Heart right ventricle (tissue), 16 donors: ENCODE data around the gene PLTP. TPM values are rescaled to one million over a fixed set of nuclear protein-coding genes. Genes with fewer than 3 reads are reported as not detected.

Experiments used
- ATAC-seq, 8 donors: fragments of 200-7000 bp; cut with Tn5 transposase; one replicate each; pipeline ENCODE4 v1.9.1; 2020; ENCODE audit warnings: mild to moderate bottlenecking in 8 of 8, moderate library complexity in 8 of 8, moderate number of reproducible peaks in 1 of 8
- DNase-seq, 2 donors: peaks; one replicate each; pipeline ENCODE4 v3.0.0-alpha.2; 2020
- H3K27ac ChIP-seq, 10 donors: fragments of 200-600 bp; sonication (generic) in 2 of 10; one replicate each; pipeline versions ENCODE4 v1.5.0 to v1.8.0; 2020 to 2022; ENCODE audit warnings: mild to moderate bottlenecking in 3 of 10
- H3K27me3 ChIP-seq, 7 donors: fragments of 200-600 bp; one replicate each; pipeline ENCODE4 v1.8.0; 2021 to 2022; ENCODE audit warnings: mild to moderate bottlenecking in 2 of 7
- H3K36me3 ChIP-seq, 9 donors: fragments of 200-600 bp; sonication (generic) in 1 of 9; one replicate each; pipeline versions ENCODE4 v1.5.0 to v1.8.0; 2020 to 2022; ENCODE audit warnings: mild to moderate bottlenecking in 2 of 9
- H3K4me1 ChIP-seq, 9 donors: fragments of 200-600 bp; sonication (generic) in 1 of 9; one replicate each; pipeline versions ENCODE4 v1.5.0 to v1.8.0; 2020 to 2022; ENCODE audit warnings: mild to moderate bottlenecking in 4 of 9
- H3K4me3 ChIP-seq, 10 donors: fragments of 200-600 bp; sonication (generic) in 2 of 10; one replicate each; pipeline versions ENCODE4 v1.5.0 to v1.8.0; 2020 to 2022; ENCODE audit warnings: mild to moderate bottlenecking in 7 of 10, moderate library complexity in 2 of 10
- H3K9me3 ChIP-seq, 11 donors: fragments of 200-600 bp in 10 of 11; sonication (generic) in 2 of 11; one replicate each; pipeline versions ENCODE4 v1.5.0 to v1.8.0; 2013 to 2022; ENCODE audit warnings: mild to moderate bottlenecking in 2 of 11, control low read depth in 1 of 11, moderate library complexity in 1 of 11
- WGBS, 2 donors: extraction: QIAGEN DNeasy Blood & Tissue Kit; methylation state at CpG; one replicate each; pipeline ENCODE4 v1.1.7; 2013; ENCODE audit warnings: inconsistent platforms in 1 of 2; 5-methylcytosine and 5-hydroxymethylcytosine counted together
- intact Hi-C, 10 donors: fragments of 100-400 bp; cut with DNase I; formaldehyde crosslinking; loops; one replicate each; pipeline versions ENCODE4 v1.11.1 to v1.14.2; 2022
- polyA plus RNA-seq, 2 donors: library from polyadenylated mRNA; stranded (reverse); fragments of 200-250 nt; gene quantifications; one replicate each; pipeline ENCODE4 v1.2.3, GENCODE V29; 2013
- total RNA-seq, 10 donors: library from RNA; stranded (reverse); fragmentation: NEBNext Ultra II Directional in 3 of 10; extraction: Animal tissue kit (Norgen Biotek cat#: 25700) in 3 of 10; gene quantifications; one replicate each; pipeline versions ENCODE4 v1.2.1 to v1.2.4, GENCODE V29; 2021 to 2023
- TF ChIP-seq, protein P1 (sequence below), 9 donors: fragments of 200-600 bp; sonication (generic) in 2 of 9; IDR thresholded peaks; one replicate each; pipeline versions ENCODE4 v1.5.0 to v1.8.0; 2021 to 2022; ENCODE audit warnings: antibody characterized with exemption in 9 of 9, mild to moderate bottlenecking in 5 of 9, moderate library complexity in 1 of 9
- donor health status: Arrhythmogenic right ventricular cardiomyopathy.
- donor health status: ischemic (EF 13 %, LVEDD 7.1; RV severe dilation, severe dysfunction).
- donor health status: healthy with polysubstance abuse.
- donor health status: DM: no; HTN: yes; CAD: no.
- donor health status: DM: no; HTN: no; CAD: no.
- donor health status: ischemic (EF 25% LVEDD 6.9; RV normal size, moderate dysfunction).
- donor health status: ischemic (EF 25% LVEDD 5.7; RV mildly dilated, moderate dysfunction).
- donor health status: healthy.
- donor health status: DM: yes; HTN: yes; CAD: no.
- donor health status: Ischemic cardiomyopathy.
- donor health status: ischemic (EF 35%, LVEDD 5.7; RV mildly dilated, moderate dysfunction).
- donor health status: nonischemic (EF 11% LVEDD 7.7; RV severe dilation, severe dysfunction).
- donor health status: DM: yes; HTN: yes; CAD: no.
- donor health status: PGD.
- donor health status: ischemic (EF 29% LVEDD 5.4; RV normal size, mild dysfunction).
- donor health status: nonischemic (EF 23%, LVEDD 6.1; RV moderate dilation, normal function).

PLTP gene
- total and polyA plus RNA-seq, 12 donors = 10.7 to 230 (median 40.4) TPM

DNA sequence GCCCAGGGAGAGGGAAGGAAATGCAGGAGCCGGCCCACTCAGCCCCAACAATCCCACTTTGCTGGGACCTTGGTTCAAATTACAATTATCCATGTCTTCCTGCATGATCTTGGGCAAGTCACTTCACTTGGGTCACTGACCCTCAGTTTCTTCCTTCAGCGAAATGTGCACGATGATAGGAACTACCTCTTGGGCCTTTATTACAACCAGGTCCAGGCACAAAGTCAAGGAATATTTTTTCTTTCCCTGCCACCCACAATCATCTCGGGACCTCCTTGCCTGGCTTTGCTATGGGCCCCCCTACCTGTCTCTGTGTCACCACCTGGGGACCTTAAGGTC lies 358 bp upstream of the PLTP start:
- DNase-seq (no peak), ATAC-seq (no peak)
- Histone ChIP-seq H3K9me3 (no peaks in the 10 kb centered on the region), H3K4me1 (peaks cover 6 to 65% (median 29%) of the 10 kb centered on the region in 9 donors), H3K27ac (peak overlapping the region in 8 of 10 donors; percentile 78 to 84 (median 80)), H3K4me3 (peak overlapping the region; percentile 33 to 64 (median 58)), H3K36me3 (peaks cover 0 to 24% (median 0%) of the 10 kb centered on the region in 9 donors), H3K27me3 (peaks cover 0 to 11% (median 0%) of the 10 kb centered on the region in 7 donors)
- intact Hi-C loops = no loop called here
- TF ChIP-seq, protein P1, sequence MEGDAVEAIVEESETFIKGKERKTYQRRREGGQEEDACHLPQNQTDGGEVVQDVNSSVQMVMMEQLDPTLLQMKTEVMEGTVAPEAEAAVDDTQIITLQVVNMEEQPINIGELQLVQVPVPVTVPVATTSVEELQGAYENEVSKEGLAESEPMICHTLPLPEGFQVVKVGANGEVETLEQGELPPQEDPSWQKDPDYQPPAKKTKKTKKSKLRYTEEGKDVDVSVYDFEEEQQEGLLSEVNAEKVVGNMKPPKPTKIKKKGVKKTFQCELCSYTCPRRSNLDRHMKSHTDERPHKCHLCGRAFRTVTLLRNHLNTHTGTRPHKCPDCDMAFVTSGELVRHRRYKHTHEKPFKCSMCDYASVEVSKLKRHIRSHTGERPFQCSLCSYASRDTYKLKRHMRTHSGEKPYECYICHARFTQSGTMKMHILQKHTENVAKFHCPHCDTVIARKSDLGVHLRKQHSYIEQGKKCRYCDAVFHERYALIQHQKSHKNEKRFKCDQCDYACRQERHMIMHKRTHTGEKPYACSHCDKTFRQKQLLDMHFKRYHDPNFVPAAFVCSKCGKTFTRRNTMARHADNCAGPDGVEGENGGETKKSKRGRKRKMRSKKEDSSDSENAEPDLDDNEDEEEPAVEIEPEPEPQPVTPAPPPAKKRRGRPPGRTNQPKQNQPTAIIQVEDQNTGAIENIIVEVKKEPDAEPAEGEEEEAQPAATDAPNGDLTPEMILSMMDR (IDR thresholded peaks at IDR 0.05) = no peak
- 27 to 28% methylated on average over 4 of the region's 4 CpGs for WGBS, 2 donors

DNA sequence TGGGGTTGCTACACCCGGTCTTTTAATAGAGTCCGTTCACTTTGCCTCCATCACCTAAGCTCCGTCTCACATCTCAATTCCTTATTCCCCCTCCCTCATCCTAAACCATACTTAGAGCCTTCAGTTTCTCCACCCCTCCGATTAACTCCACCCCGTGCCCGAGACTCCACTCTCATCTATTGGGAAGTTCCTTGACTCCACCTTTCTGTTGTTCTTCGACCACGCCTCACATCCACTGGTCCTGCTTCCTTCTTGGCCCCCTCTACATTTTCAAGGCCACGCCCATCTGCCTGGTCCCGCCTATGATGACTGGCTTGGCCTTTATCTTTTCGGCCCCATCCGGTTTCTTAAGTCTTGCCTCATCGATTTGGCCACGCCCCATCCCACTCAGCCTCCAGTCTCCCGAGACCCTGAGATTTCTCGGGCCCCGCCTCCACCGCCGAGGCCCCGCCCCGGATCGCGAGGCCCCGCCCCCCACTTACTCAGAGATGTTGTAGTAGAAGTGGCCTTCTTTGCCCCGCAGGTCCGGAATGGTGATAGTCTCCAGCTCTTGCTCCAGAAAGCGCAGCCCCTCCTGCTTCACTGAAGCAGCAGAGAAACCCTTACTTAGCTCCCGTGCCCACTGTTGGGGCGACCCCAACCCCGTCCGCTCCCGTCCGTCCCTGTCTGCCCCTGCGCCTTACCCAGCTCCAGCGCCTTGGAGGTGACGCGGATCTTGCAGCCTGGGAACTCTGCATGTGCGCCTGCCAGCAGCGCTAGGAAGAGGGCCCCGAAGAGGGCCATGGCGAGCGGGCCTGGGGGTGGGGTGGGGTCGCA lies 1.1 kb downstream of the PLTP start:
- H3K27ac ChIP-seq = peak overlapping the region; percentile 19 to 84 (median 80)
- TF ChIP-seq, protein P1 (IDR thresholded peaks at IDR 0.05) = no peak
- H3K4me3 ChIP-seq = peak overlapping the region; percentile 33 to 64 (median 58)
- peaks cover 0 to 11% (median 0%) of the 10 kb centered on the region in 7 donors for H3K27me3 ChIP-seq
- 4% methylated on average over 43 of the region's 43 CpGs for WGBS, 2 donors
- DNase-seq = peak; percentile 95 to 97
- no peaks in the 10 kb centered on the region for H3K9me3 ChIP-seq
- H3K4me1 ChIP-seq = peaks cover 6 to 59% (median 27%) of the 10 kb centered on the region in 9 donors
- ATAC-seq = peak; percentile 87 to 95 (median 91)
- intact Hi-C loops = loop anchor here in 2 of 10 donors (2.0 kb wide), 2 partner anchors 20 to 24 kb away; partner anchors contain the start of genes PCIF1 (in 2 of the 2), CTSA (in 1 of the 2) and NEURL2 (in 1 of the 2)
- peaks cover 0 to 38% (median 0%) of the 10 kb centered on the region in 9 donors for H3K36me3 ChIP-seq

DNA sequence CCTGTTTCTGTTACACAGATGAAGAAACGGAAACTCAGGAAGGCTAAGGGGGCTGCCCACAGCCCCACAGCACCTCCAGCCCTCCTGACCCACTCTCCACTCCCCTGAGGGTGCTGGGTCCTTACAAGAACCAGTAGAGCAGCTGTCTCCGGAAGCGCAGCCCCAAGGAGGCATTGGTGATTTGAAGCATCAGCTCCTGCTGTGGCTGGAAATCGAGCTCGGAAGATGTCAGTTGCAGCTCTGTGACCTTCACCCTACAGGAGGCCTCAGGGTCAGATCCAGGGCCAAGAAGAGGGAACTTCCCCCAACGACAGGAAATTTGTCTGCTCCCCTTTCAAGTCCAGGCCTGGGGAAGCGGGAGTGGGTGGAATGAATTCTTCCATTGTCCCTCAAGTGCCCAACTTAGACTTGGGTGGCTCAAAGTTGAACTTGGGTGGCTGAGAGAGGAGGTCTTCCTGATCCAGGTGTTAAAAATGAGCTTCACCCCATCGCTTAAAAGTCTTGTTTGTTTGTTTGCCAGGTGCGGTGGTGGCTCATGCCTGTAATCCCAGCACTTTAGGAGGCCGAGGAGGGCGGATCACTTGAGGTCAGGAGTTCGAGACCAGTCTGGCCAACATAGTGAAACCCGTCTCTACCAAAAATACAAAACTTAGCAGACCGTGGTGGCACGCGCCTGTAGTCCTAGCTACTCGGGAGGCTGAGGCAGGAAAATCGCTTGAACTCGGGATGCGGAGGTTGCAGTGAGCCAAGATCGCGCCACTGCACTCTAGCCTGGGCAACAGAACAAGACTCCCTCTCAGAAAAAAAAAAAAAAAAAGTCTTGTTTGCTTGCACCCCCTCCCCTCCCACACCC lies 1.9 kb downstream of the PLTP start:
- peak overlapping the region in 8 of 10 donors; percentile 46 to 64 (median 60) for H3K4me3 ChIP-seq
- WGBS, 2 donors = 77 to 82% methylated on average over 22 of the region's 22 CpGs

More for the DNA sequence above, 1.9 kb downstream of the PLTP start:
- no peak for ATAC-seq
- Histone ChIP-seq H3K27ac (peak overlapping the region in 7 of 10 donors; percentile 15 to 84 (median 50)), H3K9me3 (no peaks in the 10 kb centered on the region), H3K36me3 (peaks cover 0 to 46% (median 0%) of the 10 kb centered on the region in 9 donors), H3K27me3 (peaks cover 0 to 11% (median 0%) of the 10 kb centered on the region in 7 donors), H3K4me1 (peaks cover 6 to 55% (median 27%) of the 10 kb centered on the region in 9 donors)
- DNase-seq = no peak
- TF ChIP-seq, protein P1 (IDR thresholded peaks at IDR 0.05) = no peak
- intact Hi-C loops = loop anchor here in 2 of 10 donors (2.0 kb wide), 2 partner anchors 19 to 25 kb away; partner anchors contain the start of genes PCIF1 (in 2 of the 2), CTSA (in 1 of the 2) and NEURL2 (in 1 of the 2)
